ENCODE results near the gene SMU1.

SMU1 gene

DNA sequence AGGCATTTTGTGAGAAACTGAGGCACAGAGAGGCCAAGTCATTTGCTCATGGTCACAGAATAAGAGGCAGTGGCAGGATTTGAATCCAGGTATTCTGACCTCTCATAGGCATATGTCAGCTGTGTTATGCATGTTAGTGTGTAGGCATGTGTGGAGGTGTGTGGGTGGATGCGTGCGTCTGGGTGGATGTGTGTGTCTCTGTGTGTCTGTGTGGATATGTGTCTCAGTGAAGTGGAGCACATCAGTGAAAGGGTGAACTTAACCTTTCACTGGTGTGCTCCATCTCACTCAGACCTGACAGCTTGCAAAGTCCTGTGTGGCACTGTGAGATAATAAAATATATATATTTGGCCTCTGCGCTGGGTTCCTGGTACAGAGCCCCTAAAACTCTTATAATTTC, 32.0 kb upstream of the SMU1 start:
- no peak overlapping the region for H3K4ac ChIP-seq (ENCODE audit: low read length)
- peaks cover 0 to 8% of the 10 kb centered on the region in 2 donors for H3K36me3 ChIP-seq (replicated peaks in 1 of 2; ENCODE audit: control insufficient read depth in 2 of 2, insufficient read depth in 2 of 2, low read length in 2 of 2)
- no peaks in the 10 kb centered on the region for H3K9me3 ChIP-seq (replicated peaks in 1 of 2; ENCODE audit: control insufficient read depth in 2 of 2, insufficient read depth in 1 of 2, low read depth in 1 of 2, low read length in 2 of 2)
- no peak overlapping the region for H3K18ac ChIP-seq (ENCODE audit: low read length)
- H2BK12ac ChIP-seq (ENCODE audit: low read length) = no peak overlapping the region
- no peak overlapping the region for H2BK120ac ChIP-seq (ENCODE audit: low read depth, low read length)
- no peaks in the 10 kb centered on the region for H3K27me3 ChIP-seq (ENCODE audit: control insufficient read depth in 3 of 3, insufficient read depth in 3 of 3, low read depth in 1 of 3, low read length in 3 of 3)
- no peaks in the 10 kb centered on the region for H3K79me1 ChIP-seq (ENCODE audit: low read depth, low read length)
- H3K4me1 ChIP-seq (ENCODE audit: control insufficient read depth in 2 of 2, insufficient read depth in 1 of 2, low read depth in 1 of 2, low read length in 2 of 2) = peaks cover 0 to 4% of the 10 kb centered on the region in 2 donors
- no peak overlapping the region for H2BK15ac ChIP-seq (ENCODE audit: low read length)
- no peak overlapping the region for H4K8ac ChIP-seq (ENCODE audit: low read depth, low read length)
- DNase-seq (ENCODE audit: low spot score) = no peak
- WGBS, 2 donors (ENCODE audit: extremely low coverage in 2 of 2, insufficient read length in 2 of 2, insufficient replicate concordance in 1 of 2) = no CpG with 5 or more reads among the region's 3 CpGs
- H2AK5ac ChIP-seq (ENCODE audit: low read depth, low read length) = no peak overlapping the region
- no peak overlapping the region for H3K14ac ChIP-seq (ENCODE audit: low read length)
- no peak overlapping the region for H3K4me2 ChIP-seq (ENCODE audit: insufficient read depth, low read length, poor library complexity, severe bottlenecking)
- no peak overlapping the region for H2BK5ac ChIP-seq (ENCODE audit: low read length)
- H3K23ac ChIP-seq (ENCODE audit: low read depth, low read length, poor library complexity) = no peak overlapping the region
- no peak overlapping the region for H4K91ac ChIP-seq (ENCODE audit: low read depth, low read length, poor library complexity)
- H3K27ac ChIP-seq (replicated peaks; ENCODE audit: low read length) = no peak overlapping the region
- no peak overlapping the region for H2AFZ ChIP-seq (ENCODE audit: low read length)
- H3K4me3 ChIP-seq (ENCODE audit: low read length in 2 of 2) = no peak overlapping the region
- H3K9ac ChIP-seq (ENCODE audit: low read depth, low read length, poor library complexity) = no peak overlapping the region

DNA sequence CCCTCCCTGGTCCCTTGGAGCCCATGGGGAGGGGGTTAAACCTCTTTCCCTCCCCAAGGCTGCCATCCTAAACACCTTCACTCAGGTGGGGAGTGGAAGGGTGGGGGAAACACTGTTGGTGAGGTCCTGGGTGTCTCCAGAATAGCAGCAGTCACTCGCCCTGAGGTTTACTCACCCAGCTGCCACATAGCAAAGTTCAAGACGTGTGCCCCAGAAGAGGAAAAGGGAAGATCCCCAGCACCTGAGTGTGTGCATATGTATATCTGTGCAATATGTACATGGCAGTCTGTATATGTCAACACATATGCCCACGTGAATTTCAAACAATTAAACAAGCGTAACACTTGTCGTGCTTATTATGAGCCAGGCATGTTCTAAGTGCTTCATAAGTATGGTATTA, 31.3 kb upstream of the SMU1 start:
- Histone ChIP-seq H3K18ac (ENCODE audit: low read length) (no peak overlapping the region), H2BK15ac (ENCODE audit: low read length) (no peak overlapping the region), H4K91ac (ENCODE audit: low read depth, low read length, poor library complexity) (no peak overlapping the region), H3K4me1 (ENCODE audit: control insufficient read depth in 2 of 2, insufficient read depth in 1 of 2, low read depth in 1 of 2, low read length in 2 of 2) (peaks cover 0 to 10% of the 10 kb centered on the region in 2 donors), H4K8ac (ENCODE audit: low read depth, low read length) (no peak overlapping the region), H2BK120ac (ENCODE audit: low read depth, low read length) (no peak overlapping the region), H3K27me3 (ENCODE audit: control insufficient read depth in 3 of 3, insufficient read depth in 3 of 3, low read depth in 1 of 3, low read length in 3 of 3) (no peaks in the 10 kb centered on the region), H3K4ac (ENCODE audit: low read length) (no peak overlapping the region), H3K79me1 (ENCODE audit: low read depth, low read length) (no peaks in the 10 kb centered on the region), H3K9ac (ENCODE audit: low read depth, low read length, poor library complexity) (no peak overlapping the region), H2BK12ac (ENCODE audit: low read length) (no peak overlapping the region), H3K27ac (replicated peaks; ENCODE audit: low read length) (no peak overlapping the region), H3K36me3 (replicated peaks in 1 of 2; ENCODE audit: control insufficient read depth in 2 of 2, insufficient read depth in 2 of 2, low read length in 2 of 2) (peaks cover 0 to 3% of the 10 kb centered on the region in 2 donors), H2AFZ (ENCODE audit: low read length) (no peak overlapping the region), H3K23ac (ENCODE audit: low read depth, low read length, poor library complexity) (no peak overlapping the region), H2AK5ac (ENCODE audit: low read depth, low read length) (no peak overlapping the region), H3K4me2 (ENCODE audit: insufficient read depth, low read length, poor library complexity, severe bottlenecking) (no peak overlapping the region), H3K4me3 (ENCODE audit: low read length in 2 of 2) (no peak overlapping the region), H3K14ac (ENCODE audit: low read length) (peak overlapping the region; percentile 17), H2BK5ac (ENCODE audit: low read length) (no peak overlapping the region), H3K9me3 (replicated peaks in 1 of 2; ENCODE audit: control insufficient read depth in 2 of 2, insufficient read depth in 1 of 2, low read depth in 1 of 2, low read length in 2 of 2) (no peaks in the 10 kb centered on the region)
- WGBS, 2 donors (ENCODE audit: extremely low coverage in 2 of 2, insufficient read length in 2 of 2, insufficient replicate concordance in 1 of 2) = no CpG with 5 or more reads among the region's 5 CpGs
- DNase-seq (ENCODE audit: low spot score) = no peak

DNA sequence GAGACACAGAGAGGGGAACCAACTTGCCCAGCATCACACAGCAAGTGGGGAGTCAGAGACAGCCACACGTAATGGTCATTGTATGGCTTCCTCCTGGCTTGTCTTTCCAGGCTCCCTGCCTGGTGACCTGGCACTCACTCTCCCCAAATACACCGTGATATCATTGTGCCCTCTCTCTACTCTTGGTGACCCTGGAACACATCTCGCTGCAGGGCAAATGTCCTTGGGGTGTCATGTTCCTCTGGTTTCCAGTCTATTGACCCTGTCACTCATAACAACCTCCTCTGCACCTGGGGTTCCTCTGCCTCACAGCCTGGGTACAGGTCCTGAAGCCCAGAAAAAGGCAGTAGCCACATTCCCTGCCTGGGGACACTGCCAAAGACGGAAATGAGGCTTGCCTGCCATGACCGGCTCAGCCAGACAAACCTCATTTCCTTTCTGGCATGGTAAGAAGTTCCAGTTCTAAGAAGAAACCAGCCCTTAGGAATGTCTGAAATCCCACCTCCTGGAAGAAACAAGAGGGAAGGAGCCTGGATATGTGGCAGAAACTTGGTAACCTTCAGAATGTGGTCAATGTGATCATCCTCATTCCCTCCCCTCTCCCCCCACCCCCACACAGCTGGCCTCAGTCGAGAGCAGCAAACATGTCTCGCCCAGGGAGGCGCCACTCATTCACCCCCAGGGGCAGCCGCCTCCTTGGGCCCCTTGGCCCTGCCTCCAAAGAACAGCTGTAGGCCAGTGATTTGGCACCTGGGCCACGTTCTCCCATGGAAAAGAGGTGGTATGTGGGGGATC, 30.6 kb upstream of the SMU1 start:
- Histone ChIP-seq H3K4me1 (ENCODE audit: control insufficient read depth in 2 of 2, insufficient read depth in 1 of 2, low read depth in 1 of 2, low read length in 2 of 2) (peaks cover 0 to 11% of the 10 kb centered on the region in 2 donors), H3K4me2 (ENCODE audit: insufficient read depth, low read length, poor library complexity, severe bottlenecking) (no peak overlapping the region), H3K14ac (ENCODE audit: low read length) (no peak overlapping the region), H3K18ac (ENCODE audit: low read length) (peak overlapping the region; percentile 40), H2BK120ac (ENCODE audit: low read depth, low read length) (no peak overlapping the region), H2AK5ac (ENCODE audit: low read depth, low read length) (no peak overlapping the region), H3K23ac (ENCODE audit: low read depth, low read length, poor library complexity) (no peak overlapping the region), H3K4ac (ENCODE audit: low read length) (no peak overlapping the region), H3K36me3 (replicated peaks in 1 of 2; ENCODE audit: control insufficient read depth in 2 of 2, insufficient read depth in 2 of 2, low read length in 2 of 2) (no peaks in the 10 kb centered on the region), H2BK12ac (ENCODE audit: low read length) (no peak overlapping the region), H3K9me3 (replicated peaks in 1 of 2; ENCODE audit: control insufficient read depth in 2 of 2, insufficient read depth in 1 of 2, low read depth in 1 of 2, low read length in 2 of 2) (no peaks in the 10 kb centered on the region), H3K27me3 (ENCODE audit: control insufficient read depth in 3 of 3, insufficient read depth in 3 of 3, low read depth in 1 of 3, low read length in 3 of 3) (no peaks in the 10 kb centered on the region), H3K9ac (ENCODE audit: low read depth, low read length, poor library complexity) (no peak overlapping the region), H2AFZ (ENCODE audit: low read length) (no peak overlapping the region), H3K27ac (replicated peaks; ENCODE audit: low read length) (no peak overlapping the region), H2BK5ac (ENCODE audit: low read length) (no peak overlapping the region), H2BK15ac (ENCODE audit: low read length) (no peak overlapping the region), H3K4me3 (ENCODE audit: low read length in 2 of 2) (no peak overlapping the region), H3K79me1 (ENCODE audit: low read depth, low read length) (no peaks in the 10 kb centered on the region), H4K91ac (ENCODE audit: low read depth, low read length, poor library complexity) (no peak overlapping the region), H4K8ac (ENCODE audit: low read depth, low read length) (no peak overlapping the region)
- WGBS, 2 donors (ENCODE audit: extremely low coverage in 2 of 2, insufficient read length in 2 of 2, insufficient replicate concordance in 1 of 2) = no CpG with 5 or more reads among the region's 10 CpGs
- DNase-seq (ENCODE audit: low spot score) = no peak

DNA sequence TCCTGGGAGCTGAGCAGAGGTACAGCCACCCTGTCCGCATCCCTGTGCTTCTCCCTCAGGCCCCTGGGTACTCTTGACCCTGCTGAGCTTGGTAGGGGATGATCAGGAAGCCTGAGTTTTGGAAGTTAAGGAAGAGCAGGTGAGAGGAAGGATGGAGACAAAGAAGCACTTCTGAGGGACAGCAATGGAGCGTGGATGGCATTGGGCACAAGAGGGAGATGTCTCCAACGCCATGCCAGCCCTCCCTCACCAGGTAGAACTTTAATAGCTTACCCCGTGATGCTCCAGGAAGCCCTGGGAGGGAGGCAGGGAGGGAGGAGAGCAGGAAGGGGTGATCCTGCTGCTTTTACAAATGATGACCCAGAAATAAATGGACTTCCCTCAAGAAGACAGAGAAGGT, 29.9 kb upstream of the SMU1 start:
- no peak overlapping the region for H2AK5ac ChIP-seq (ENCODE audit: low read depth, low read length)
- H4K8ac ChIP-seq (ENCODE audit: low read depth, low read length) = no peak overlapping the region
- WGBS, 2 donors (ENCODE audit: extremely low coverage in 2 of 2, insufficient read length in 2 of 2, insufficient replicate concordance in 1 of 2) = no CpG with 5 or more reads among the region's 4 CpGs

More for the DNA sequence above, 29.9 kb upstream of the SMU1 start:
- Histone ChIP-seq H3K36me3 (replicated peaks in 1 of 2; ENCODE audit: control insufficient read depth in 2 of 2, insufficient read depth in 2 of 2, low read length in 2 of 2) (no peaks in the 10 kb centered on the region), H3K27ac (replicated peaks; ENCODE audit: low read length) (no peak overlapping the region), H2BK5ac (ENCODE audit: low read length) (no peak overlapping the region), H4K91ac (ENCODE audit: low read depth, low read length, poor library complexity) (no peak overlapping the region), H3K4me2 (ENCODE audit: insufficient read depth, low read length, poor library complexity, severe bottlenecking) (no peak overlapping the region), H3K4ac (ENCODE audit: low read length) (no peak overlapping the region), H3K4me1 (ENCODE audit: control insufficient read depth in 2 of 2, insufficient read depth in 1 of 2, low read depth in 1 of 2, low read length in 2 of 2) (peaks cover 0 to 9% of the 10 kb centered on the region in 2 donors), H2BK15ac (ENCODE audit: low read length) (no peak overlapping the region), H3K27me3 (ENCODE audit: control insufficient read depth in 3 of 3, insufficient read depth in 3 of 3, low read depth in 1 of 3, low read length in 3 of 3) (no peaks in the 10 kb centered on the region), H2BK12ac (ENCODE audit: low read length) (no peak overlapping the region), H3K4me3 (ENCODE audit: low read length in 2 of 2) (no peak overlapping the region), H2AFZ (ENCODE audit: low read length) (peak overlapping the region; percentile 4), H3K9ac (ENCODE audit: low read depth, low read length, poor library complexity) (no peak overlapping the region), H3K14ac (ENCODE audit: low read length) (no peak overlapping the region), H2BK120ac (ENCODE audit: low read depth, low read length) (no peak overlapping the region), H3K9me3 (replicated peaks in 1 of 2; ENCODE audit: control insufficient read depth in 2 of 2, insufficient read depth in 1 of 2, low read depth in 1 of 2, low read length in 2 of 2) (no peaks in the 10 kb centered on the region), H3K79me1 (ENCODE audit: low read depth, low read length) (no peaks in the 10 kb centered on the region), H3K23ac (ENCODE audit: low read depth, low read length, poor library complexity) (no peak overlapping the region), H3K18ac (ENCODE audit: low read length) (no peak overlapping the region)
- DNase-seq (ENCODE audit: low spot score) = no peak

Measured in neuronal stem cell (in vitro differentiated cells).